ENCODE data around the gene VPS8.

The VPS8 gene

GRCh38 chr3:185046603-185047002, 234.6 kb downstream of the VPS8 start:
- Histone ChIP-seq H2AFZ (ENCODE audit: low read depth, low read length, severe bottlenecking) (no peak overlapping the region), H3K4me2 (ENCODE audit: low read depth, low read length, poor library complexity, severe bottlenecking) (no peak overlapping the region), H3K27me3 (ENCODE audit: low read length) (no peaks in the 10 kb centered on the region), H3F3A (ENCODE audit: insufficient read depth) (no peaks in the 10 kb centered on the region), H3K9me2 (replicated peaks; ENCODE audit: insufficient read depth, low read length) (no peaks in the 10 kb centered on the region), H3K27ac (ENCODE audit: low read depth, low read length) (no peak overlapping the region), H4K20me1 (ENCODE audit: low read depth, low read length) (no peaks in the 10 kb centered on the region), H3K4me3 (ENCODE audit: insufficient read depth, low read length, poor library complexity, severe bottlenecking) (no peak overlapping the region), H3K9me3 (ENCODE audit: insufficient read depth, low read length) (no peaks in the 10 kb centered on the region), H3K36me3 (ENCODE audit: low read length) (no peaks in the 10 kb centered on the region), H3K9ac (ENCODE audit: low read length) (no peak overlapping the region), H3K79me2 (ENCODE audit: insufficient read depth, low read length) (no peaks in the 10 kb centered on the region)
- TF ChIP-seq EZH2phosphoT487 (conservative IDR thresholded peaks at IDR 0.05; ENCODE audit: low read length) (no peak), CTCF (IDR thresholded peaks at IDR 0.05; ENCODE audit: insufficient read depth, low read length, poor library complexity, severe bottlenecking) (no peak)

- no peaks in the 10 kb centered on the region for H3K79me2 ChIP-seq (ENCODE audit: insufficient read depth, low read length)
- no peak overlapping the region for H2AFZ ChIP-seq (ENCODE audit: low read depth, low read length, severe bottlenecking)
- no peaks in the 10 kb centered on the region for H4K20me1 ChIP-seq (ENCODE audit: low read depth, low read length)
- no peak overlapping the region for H3K4me3 ChIP-seq (ENCODE audit: insufficient read depth, low read length, poor library complexity, severe bottlenecking)
- H3K9ac ChIP-seq (ENCODE audit: low read length): no peak overlapping the region
- no peak overlapping the region for H3K27ac ChIP-seq (ENCODE audit: low read depth, low read length)
- H3K36me3 ChIP-seq (ENCODE audit: low read length): no peaks in the 10 kb centered on the region
- H3K4me2 ChIP-seq (ENCODE audit: low read depth, low read length, poor library complexity, severe bottlenecking): no peak overlapping the region
- no peaks in the 10 kb centered on the region for H3F3A ChIP-seq (ENCODE audit: insufficient read depth)
- no peaks in the 10 kb centered on the region for H3K9me2 ChIP-seq (replicated peaks; ENCODE audit: insufficient read depth, low read length)
- TF ChIP-seq EZH2phosphoT487 (conservative IDR thresholded peaks at IDR 0.05; ENCODE audit: low read length) (no peak), CTCF (IDR thresholded peaks at IDR 0.05; ENCODE audit: insufficient read depth, low read length, poor library complexity, severe bottlenecking) (no peak)
- no peaks in the 10 kb centered on the region for H3K27me3 ChIP-seq (ENCODE audit: low read length)
- H3K9me3 ChIP-seq (ENCODE audit: insufficient read depth, low read length): no peaks in the 10 kb centered on the region
These were observed 237.7 kb downstream of the VPS8 start for GRCh38 chr3:185049710-185050109.

- H3K4me3 ChIP-seq (ENCODE audit: insufficient read depth, low read length, poor library complexity, severe bottlenecking): no peak overlapping the region
- H3F3A ChIP-seq (ENCODE audit: insufficient read depth): no peaks in the 10 kb centered on the region
- no peak overlapping the region for H2AFZ ChIP-seq (ENCODE audit: low read depth, low read length, severe bottlenecking)
- no peaks in the 10 kb centered on the region for H3K79me2 ChIP-seq (ENCODE audit: insufficient read depth, low read length)
- H3K9me2 ChIP-seq (replicated peaks; ENCODE audit: insufficient read depth, low read length): no peaks in the 10 kb centered on the region
- TF ChIP-seq CTCF (IDR thresholded peaks at IDR 0.05; ENCODE audit: insufficient read depth, low read length, poor library complexity, severe bottlenecking): no peak
- no peak for TF ChIP-seq EZH2phosphoT487 (conservative IDR thresholded peaks at IDR 0.05; ENCODE audit: low read length)
- H3K9ac ChIP-seq (ENCODE audit: low read length): no peak overlapping the region
- no peaks in the 10 kb centered on the region for H3K36me3 ChIP-seq (ENCODE audit: low read length)
- H3K4me2 ChIP-seq (ENCODE audit: low read depth, low read length, poor library complexity, severe bottlenecking): no peak overlapping the region
- no peaks in the 10 kb centered on the region for H4K20me1 ChIP-seq (ENCODE audit: low read depth, low read length)
- H3K9me3 ChIP-seq (ENCODE audit: insufficient read depth, low read length): no peaks in the 10 kb centered on the region
- H3K27me3 ChIP-seq (ENCODE audit: low read length): no peaks in the 10 kb centered on the region
- H3K27ac ChIP-seq (ENCODE audit: low read depth, low read length): no peak overlapping the region
These were observed 239.8 kb downstream of the VPS8 start for GRCh38 chr3:185051801-185052200.

Measured in SU-DHL-6 (cell line).